Liver (tissue), 9 donors: Measurements from ENCODE around the gene LRCH4. TPM values are rescaled to one million over a fixed set of nuclear protein-coding genes. Genes with fewer than 3 reads are reported as not detected.

ENCODE experiments used
- DNase-seq: peaks from one replicate; pipeline ENCODE4 v3.0.0-alpha.2; 2017; ENCODE audit warnings: low spot score
- H3K27ac ChIP-seq, 2 donors: one replicate each; pipeline ENCODE4 v1.7.0; 2013; ENCODE audit warnings: inconsistent platforms in 2 of 2, low read length in 2 of 2, control low read depth in 1 of 2, low read depth in 1 of 2, mild to moderate bottlenecking in 1 of 2
- H3K27me3 ChIP-seq, 4 donors: one replicate each; pipeline versions ENCODE4 v1.6.1 to v1.7.0; 2013; ENCODE audit warnings: low read length in 3 of 4, inconsistent platforms in 1 of 4, mild to moderate bottlenecking in 1 of 4, moderate library complexity in 1 of 4; ENCODE audit not compliant: control insufficient read depth in 4 of 4, insufficient read depth in 4 of 4
- H3K36me3 ChIP-seq, 4 donors: one replicate each; pipeline versions ENCODE4 v1.6.1 to v1.7.0; 2013; ENCODE audit warnings: low read length in 3 of 4, mild to moderate bottlenecking in 3 of 4, low read depth in 1 of 4, moderate library complexity in 1 of 4; ENCODE audit not compliant: control insufficient read depth in 4 of 4, insufficient read depth in 3 of 4
- H3K4me1 ChIP-seq, 4 donors: one replicate each; pipeline versions ENCODE4 v1.6.1 to v1.7.0; 2013; ENCODE audit warnings: low read length in 3 of 4, mild to moderate bottlenecking in 3 of 4, moderate library complexity in 1 of 4; ENCODE audit not compliant: control insufficient read depth in 4 of 4, insufficient read depth in 4 of 4
- H3K4me3 ChIP-seq, 3 donors: one replicate each; pipeline versions ENCODE4 v1.6.1 to v1.7.0; 2013; ENCODE audit warnings: low read length in 3 of 3, control low read depth in 1 of 3, low read depth in 1 of 3, mild to moderate bottlenecking in 1 of 3
- H3K9ac ChIP-seq, 2 donors: one replicate each; pipeline ENCODE4 v1.7.0; 2013; ENCODE audit warnings: low read length in 2 of 2, mild to moderate bottlenecking in 2 of 2, moderate library complexity in 2 of 2, control low read depth in 1 of 2, low read depth in 1 of 2
- H3K9me3 ChIP-seq, 4 donors: one replicate each; pipeline versions ENCODE4 v1.6.1 to v1.7.0; 2013; ENCODE audit warnings: low read length in 3 of 4; ENCODE audit not compliant: control insufficient read depth in 4 of 4
- ATF3 ChIP-seq: IDR thresholded peaks from 2 replicates; pipeline ENCODE4 v1.6.1; 2016; ENCODE audit warnings: antibody characterized with exemption
- EGR1 ChIP-seq, 2 donors: IDR thresholded peaks; 2 replicates each; pipeline ENCODE4 v1.6.1; 2016 to 2018; ENCODE audit warnings: antibody characterized with exemption in 2 of 2, low read depth in 2 of 2
- FOXA1 ChIP-seq: IDR thresholded peaks from 2 replicates; pipeline ENCODE4 v1.6.1; 2016; ENCODE audit warnings: antibody characterized with exemption
- FOXA2 ChIP-seq: IDR thresholded peaks from 2 replicates; pipeline ENCODE4 v1.6.1; 2016; ENCODE audit warnings: antibody characterized with exemption
- GABPA ChIP-seq, 2 donors: IDR thresholded peaks in 1 of 2; conservative IDR thresholded peaks in 1 of 2; 2 replicates each; pipeline ENCODE4 v1.6.1; 2016; ENCODE audit warnings: antibody characterized with exemption in 2 of 2, mild to moderate bottlenecking in 1 of 2, moderate library complexity in 1 of 2
- HNF4A ChIP-seq, 2 donors: conservative IDR thresholded peaks; 2 replicates each; pipeline ENCODE4 v1.6.1; 2016; ENCODE audit warnings: antibody characterized with exemption in 2 of 2, mild to moderate bottlenecking in 2 of 2
- HNF4G ChIP-seq: IDR thresholded peaks from 2 replicates; pipeline ENCODE4 v1.6.1; 2016; ENCODE audit warnings: antibody characterized with exemption
- RAD21 ChIP-seq, 2 donors: IDR thresholded peaks; 2 replicates each; pipeline ENCODE4 v1.6.1; 2016; ENCODE audit warnings: antibody characterized with exemption in 2 of 2, mild to moderate bottlenecking in 2 of 2
- RXRA ChIP-seq, 2 donors: IDR thresholded peaks; 2 replicates each; pipeline ENCODE4 v1.6.1; 2017 to 2018; ENCODE audit warnings: antibody characterized with exemption in 2 of 2, mild to moderate bottlenecking in 1 of 2
- SP1 ChIP-seq: IDR thresholded peaks from 2 replicates; pipeline ENCODE4 v1.6.1; 2018; ENCODE audit warnings: antibody characterized with exemption, mild to moderate bottlenecking
- TAF1 ChIP-seq: conservative IDR thresholded peaks from 2 replicates; pipeline ENCODE4 v1.6.1; 2016; ENCODE audit warnings: antibody characterized with exemption, mild to moderate bottlenecking
- ZBTB33 ChIP-seq: IDR thresholded peaks from 2 replicates; pipeline ENCODE4 v1.6.1; 2016; ENCODE audit warnings: antibody characterized with exemption
- WGBS: extraction: QIAGEN DNeasy Blood & Tissue Kit; methylation state at CpG from one replicate; pipeline ENCODE4 v1.1.7; 2013; 5-methylcytosine and 5-hydroxymethylcytosine counted together
- polyA plus RNA-seq, 2 donors: library from polyadenylated mRNA; stranded (reverse) in 1 of 2; unstranded in 1 of 2; fragments of 200-250 nt in 1 of 2; fragments of >200 nt in 1 of 2; fragmentation: Nextera tagmentation in 1 of 2; extraction: Ambion mirVana in 1 of 2; gene quantifications; one replicate each; pipeline versions ENCODE4 v1.2.1 to v1.2.3, GENCODE V29; 2013 to 2015
- total RNA-seq, 2 donors: library from RNA; depleted of rRNA; stranded (reverse); fragments of >200 nt; gene quantifications; one replicate each; pipeline ENCODE4 v1.2.3, GENCODE V29; 2014
- TF ChIP-seq, protein P1 (sequence below): fragments of 150-350 bp; IDR thresholded peaks from 2 replicates; pipeline ENCODE4 v1.5.1; 2017; ENCODE audit warnings: improper control_type of control experiment, low read depth, low read length; ENCODE audit not compliant: missing input control
- TF ChIP-seq, protein P2 (sequence below): IDR thresholded peaks from 2 replicates; pipeline ENCODE4 v1.6.1; 2016; ENCODE audit warnings: antibody characterized with exemption
- TF ChIP-seq, protein P3 (sequence below): IDR thresholded peaks from 2 replicates; pipeline ENCODE4 v1.6.1; 2016; ENCODE audit warnings: antibody characterized with exemption, mild to moderate bottlenecking
- donor health status: healthy.
- donor health status: healthy.
- donor health status: healthy.
- donor health status: healthy.
- donor health status: healthy.

The LRCH4 gene
- total and polyA plus RNA-seq, 4 donors = 8.2 to 25.8 (median 13.0) TPM

DNA sequence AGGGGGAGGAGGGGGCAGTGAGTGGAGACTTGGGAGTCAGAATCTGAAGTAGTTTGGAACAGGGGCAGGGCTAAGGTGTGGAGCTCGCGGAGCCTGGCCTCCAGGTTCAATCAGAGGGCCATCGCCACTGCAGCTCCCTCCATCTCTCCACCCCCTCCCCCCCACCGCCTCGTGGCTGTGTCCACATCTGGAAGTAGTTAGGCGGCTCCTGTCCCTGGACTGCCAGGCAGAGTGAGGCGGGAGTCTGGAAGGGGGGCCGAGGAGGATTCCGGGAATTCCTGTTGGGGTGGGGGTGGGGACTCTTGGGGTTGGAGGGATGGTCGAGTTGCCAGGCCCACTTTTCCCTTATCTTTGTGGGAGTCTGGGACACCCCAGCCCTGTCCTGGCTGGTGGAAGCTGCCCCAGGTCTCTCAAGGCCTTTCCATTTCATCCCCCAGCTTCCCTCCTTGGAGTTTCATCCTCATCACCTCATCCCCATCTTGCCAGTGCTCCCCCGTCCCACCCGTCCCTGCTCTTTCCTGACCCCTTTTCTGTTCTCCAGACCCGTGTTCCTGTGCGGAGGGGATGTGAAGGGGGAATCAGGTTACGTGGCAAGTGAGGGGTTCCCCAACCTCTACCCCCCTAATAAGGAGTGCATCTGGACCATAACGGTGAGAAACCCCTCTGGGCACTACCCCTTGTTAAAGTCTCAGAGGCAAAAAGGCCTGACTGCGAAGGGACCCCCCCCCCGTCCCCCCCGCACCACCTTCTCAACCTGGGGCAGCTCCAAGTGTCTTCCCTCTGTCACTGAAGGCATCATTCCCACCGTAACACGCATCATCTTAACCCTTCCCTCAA is 17.2 kb upstream of the LRCH4 start:
- DNase-seq = no peak
- no peaks in the 10 kb centered on the region for H3K36me3 ChIP-seq
- H3K9me3 ChIP-seq = no peaks in the 10 kb centered on the region
- H3K27me3 ChIP-seq = no peaks in the 10 kb centered on the region
- WGBS = 52% methylated on average over 21 of the region's 21 CpGs
- peak overlapping the region; percentile 43 to 47 for H3K27ac ChIP-seq
- H3K4me1 ChIP-seq = peaks cover 8 to 37% (median 21%) of the 10 kb centered on the region in 4 donors
- TF ChIP-seq, protein P1, sequence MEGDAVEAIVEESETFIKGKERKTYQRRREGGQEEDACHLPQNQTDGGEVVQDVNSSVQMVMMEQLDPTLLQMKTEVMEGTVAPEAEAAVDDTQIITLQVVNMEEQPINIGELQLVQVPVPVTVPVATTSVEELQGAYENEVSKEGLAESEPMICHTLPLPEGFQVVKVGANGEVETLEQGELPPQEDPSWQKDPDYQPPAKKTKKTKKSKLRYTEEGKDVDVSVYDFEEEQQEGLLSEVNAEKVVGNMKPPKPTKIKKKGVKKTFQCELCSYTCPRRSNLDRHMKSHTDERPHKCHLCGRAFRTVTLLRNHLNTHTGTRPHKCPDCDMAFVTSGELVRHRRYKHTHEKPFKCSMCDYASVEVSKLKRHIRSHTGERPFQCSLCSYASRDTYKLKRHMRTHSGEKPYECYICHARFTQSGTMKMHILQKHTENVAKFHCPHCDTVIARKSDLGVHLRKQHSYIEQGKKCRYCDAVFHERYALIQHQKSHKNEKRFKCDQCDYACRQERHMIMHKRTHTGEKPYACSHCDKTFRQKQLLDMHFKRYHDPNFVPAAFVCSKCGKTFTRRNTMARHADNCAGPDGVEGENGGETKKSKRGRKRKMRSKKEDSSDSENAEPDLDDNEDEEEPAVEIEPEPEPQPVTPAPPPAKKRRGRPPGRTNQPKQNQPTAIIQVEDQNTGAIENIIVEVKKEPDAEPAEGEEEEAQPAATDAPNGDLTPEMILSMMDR = no peak
- no peak overlapping the region for H3K9ac ChIP-seq
- H3K4me3 ChIP-seq = peak overlapping the region in 1 of 3 donors; percentile 30

GRCh38 chr7:100600730-100601038 is 14.8 kb upstream of the LRCH4 start:
- no peak overlapping the region for H3K27ac ChIP-seq
- no peak overlapping the region for H3K4me3 ChIP-seq
- 95% methylated on average over 9 of the region's 9 CpGs for WGBS
- TF ChIP-seq, protein P2, sequence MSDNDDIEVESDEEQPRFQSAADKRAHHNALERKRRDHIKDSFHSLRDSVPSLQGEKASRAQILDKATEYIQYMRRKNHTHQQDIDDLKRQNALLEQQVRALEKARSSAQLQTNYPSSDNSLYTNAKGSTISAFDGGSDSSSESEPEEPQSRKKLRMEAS = no peak
- TF ChIP-seq ZBTB33 (no peak), EGR1 (IDR thresholded peaks at IDR 0.05; ENCODE audit: low read depth in 2 of 2) (no peak), GABPA (IDR thresholded peaks at IDR 0.05 in 1 of 2, conservative IDR thresholded peaks at IDR 0.05 in 1 of 2) (no peak), FOXA1 (no peak), TAF1 (no peak), HNF4G (no peak), RAD21 (IDR thresholded peaks at IDR 0.05) (no peak), ATF3 (no peak), FOXA2 (no peak), RXRA (IDR thresholded peaks at IDR 0.05) (no peak), SP1 (no peak), HNF4A (conservative IDR thresholded peaks at IDR 0.05) (no peak)
- TF ChIP-seq, protein P1 = no peak
- TF ChIP-seq, protein P3, sequence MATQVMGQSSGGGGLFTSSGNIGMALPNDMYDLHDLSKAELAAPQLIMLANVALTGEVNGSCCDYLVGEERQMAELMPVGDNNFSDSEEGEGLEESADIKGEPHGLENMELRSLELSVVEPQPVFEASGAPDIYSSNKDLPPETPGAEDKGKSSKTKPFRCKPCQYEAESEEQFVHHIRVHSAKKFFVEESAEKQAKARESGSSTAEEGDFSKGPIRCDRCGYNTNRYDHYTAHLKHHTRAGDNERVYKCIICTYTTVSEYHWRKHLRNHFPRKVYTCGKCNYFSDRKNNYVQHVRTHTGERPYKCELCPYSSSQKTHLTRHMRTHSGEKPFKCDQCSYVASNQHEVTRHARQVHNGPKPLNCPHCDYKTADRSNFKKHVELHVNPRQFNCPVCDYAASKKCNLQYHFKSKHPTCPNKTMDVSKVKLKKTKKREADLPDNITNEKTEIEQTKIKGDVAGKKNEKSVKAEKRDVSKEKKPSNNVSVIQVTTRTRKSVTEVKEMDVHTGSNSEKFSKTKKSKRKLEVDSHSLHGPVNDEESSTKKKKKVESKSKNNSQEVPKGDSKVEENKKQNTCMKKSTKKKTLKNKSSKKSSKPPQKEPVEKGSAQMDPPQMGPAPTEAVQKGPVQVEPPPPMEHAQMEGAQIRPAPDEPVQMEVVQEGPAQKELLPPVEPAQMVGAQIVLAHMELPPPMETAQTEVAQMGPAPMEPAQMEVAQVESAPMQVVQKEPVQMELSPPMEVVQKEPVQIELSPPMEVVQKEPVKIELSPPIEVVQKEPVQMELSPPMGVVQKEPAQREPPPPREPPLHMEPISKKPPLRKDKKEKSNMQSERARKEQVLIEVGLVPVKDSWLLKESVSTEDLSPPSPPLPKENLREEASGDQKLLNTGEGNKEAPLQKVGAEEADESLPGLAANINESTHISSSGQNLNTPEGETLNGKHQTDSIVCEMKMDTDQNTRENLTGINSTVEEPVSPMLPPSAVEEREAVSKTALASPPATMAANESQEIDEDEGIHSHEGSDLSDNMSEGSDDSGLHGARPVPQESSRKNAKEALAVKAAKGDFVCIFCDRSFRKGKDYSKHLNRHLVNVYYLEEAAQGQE = no peak
- no peaks in the 10 kb centered on the region for H3K27me3 ChIP-seq
- H3K9me3 ChIP-seq = no peaks in the 10 kb centered on the region
- peaks cover 8 to 36% (median 19%) of the 10 kb centered on the region in 4 donors for H3K4me1 ChIP-seq
- H3K9ac ChIP-seq = no peak overlapping the region
- no peak for DNase-seq
- no peaks in the 10 kb centered on the region for H3K36me3 ChIP-seq
